Endothelial cell of umbilical vein (primary cell): Measurements from ENCODE around the gene GDA. TPM values are rescaled to one million over a fixed set of nuclear protein-coding genes. Genes with fewer than 3 reads are reported as not detected.

Experiments used
- BruUV-seq: library from RNA; stranded (reverse); fragments of 400-500 nt; replicated peaks from 2 replicates; lab custom pipeline; 2021; lab: Mats Ljungman, UMichigan
- CTCF ChIA-PET: fragments of 300-600, 350-600 bp; sonication (Branson Sonifier 250); formaldehyde crosslinking; loops from one replicate; lab custom pipeline; 2021; ENCODE audit warnings: antibody characterized with exemption, inconsistent platforms; lab: Charles Lee
- POLR2A ChIA-PET: fragments of 300-600, 350-600 bp; sonication (Branson Sonifier 250); formaldehyde crosslinking; loops from one replicate; lab custom pipeline; 2021; ENCODE audit warnings: antibody characterized with exemption, inconsistent platforms; lab: Charles Lee
- DNase-seq: peaks from one replicate; pipeline ENCODE4 v3.0.0-alpha.2; 2011; ENCODE audit warnings: low read depth, low spot score
- FAIRE-seq: peaks from 2 replicates; lab custom pipeline; 2011; peaks lifted over from hg19 to GRCh38; lab: Jason Lieb, UNC
- H2AFZ ChIP-seq: 2 replicates; pipeline ENCODE4 v1.6.0; 2012; ENCODE audit warnings: low read depth, low read length, control low read depth, inconsistent platforms
- H3K27ac ChIP-seq: 2 replicates; pipeline ENCODE4 v1.5.1; 2011; ENCODE audit warnings: low read depth, mild to moderate bottlenecking, control low read depth, low read length, moderate library complexity; ENCODE audit not compliant: insufficient read depth
- H3K27me3 ChIP-seq, 2 experiments: 2 replicates each; pipeline versions ENCODE4 v1.6.0 to v1.6.1; 2011; ENCODE audit warnings: low read length in 2 of 2, mixed read lengths in 1 of 2; ENCODE audit not compliant: control insufficient read depth in 2 of 2, insufficient read depth in 2 of 2
- H3K36me3 ChIP-seq, 2 experiments: 2 replicates in 1 of 2; 3 replicates in 1 of 2; pipeline ENCODE4 v1.5.1; 2011; ENCODE audit warnings: low read length in 2 of 2, mild to moderate bottlenecking in 1 of 2, moderate library complexity in 1 of 2; ENCODE audit not compliant: control insufficient read depth in 2 of 2, insufficient read depth in 2 of 2; ENCODE audit errors: extremely low read depth in 1 of 2
- H3K4me1 ChIP-seq: 3 replicates; pipeline ENCODE4 v1.5.1; 2011; ENCODE audit warnings: mild to moderate bottlenecking, low read length; ENCODE audit not compliant: control insufficient read depth, insufficient read depth; ENCODE audit errors: extremely low read depth
- H3K4me2 ChIP-seq: 2 replicates; pipeline ENCODE4 v1.6.1; 2011; ENCODE audit warnings: low read length, control low read depth, mixed read lengths; ENCODE audit not compliant: insufficient read depth
- H3K4me3 ChIP-seq, 3 experiments: fragments of 200-600 bp in 1 of 3; sonication (generic), shearing (Covaris generic) in 1 of 3; replicated peaks in 1 of 3; 2 replicates each; pipeline ENCODE4 v1.5.1; 2011 to 2016; ENCODE audit warnings: control low read depth in 3 of 3, low read length in 3 of 3, mild to moderate bottlenecking in 2 of 3, inconsistent platforms in 1 of 3, low read depth in 1 of 3, moderate library complexity in 1 of 3; ENCODE audit not compliant: insufficient read depth in 1 of 3
- H3K79me2 ChIP-seq: 2 replicates; pipeline ENCODE4 v1.6.0; 2012; ENCODE audit warnings: low read length, inconsistent platforms; ENCODE audit not compliant: control insufficient read depth, insufficient read depth
- H3K9ac ChIP-seq: replicated peaks from 2 replicates; pipeline ENCODE3; 2011; ENCODE audit warnings: low read length, control low read depth; ENCODE audit not compliant: insufficient read depth; ENCODE audit errors: extremely low read depth
- H3K9me1 ChIP-seq: replicated peaks from 3 replicates; pipeline ENCODE4 v1.6.0; 2011; ENCODE audit warnings: mild to moderate bottlenecking, low read length; ENCODE audit not compliant: control insufficient read depth, insufficient read depth; ENCODE audit errors: extremely low read depth
- H3K9me3 ChIP-seq: replicated peaks from 2 replicates; pipeline ENCODE4 v1.5.1; 2012; ENCODE audit warnings: low read length, inconsistent platforms; ENCODE audit not compliant: control insufficient read depth, insufficient read depth
- H4K20me1 ChIP-seq: replicated peaks from 2 replicates; pipeline ENCODE3; 2011; ENCODE audit warnings: mild to moderate bottlenecking, low read length; ENCODE audit not compliant: control insufficient read depth, insufficient read depth; ENCODE audit errors: extremely low read depth
- GATA2 ChIP-seq: IDR thresholded peaks from 2 replicates; pipeline ENCODE4 v1.7.0; 2011; ENCODE audit warnings: low read depth, mild to moderate bottlenecking, moderate library complexity, mixed read lengths, low read length; ENCODE audit not compliant: insufficient read length, insufficient read depth
- MYC ChIP-seq: IDR thresholded peaks from one replicate; pipeline ENCODE4 v1.6.1; 2011; ENCODE audit warnings: mild to moderate bottlenecking, low read depth, low read length
- POLR2A ChIP-seq: IDR thresholded peaks from 2 replicates; pipeline ENCODE4 v1.6.1; 2012; ENCODE audit warnings: low read depth, mild to moderate bottlenecking, control low read depth, low read length
- dilution Hi-C: fragments of 300-500 bp; cut with MboI; formaldehyde crosslinking; loops from one replicate; pipeline ENCODE4 v1.15.0; 2019; ENCODE audit warnings: low sequenced_read_pairs; ENCODE audit not compliant: extremely low pct_ligation_motif_present
- intact Hi-C: fragments of 100-400 bp; cut with micrococcal nuclease; formaldehyde crosslinking; loops from one replicate; pipeline ENCODE4 v1.10.0; 2022
- polyA plus RNA-seq, 4 experiments: library from polyadenylated mRNA; depleted of rRNA in 3 of 4; stranded (reverse) in 3 of 4; unstranded in 1 of 4; fragments of >200 nt; gene quantifications; 2 replicates each; pipeline versions ENCODE4 v1.2.1 to v1.2.3, GENCODE V29; 2011 to 2012; ENCODE audit warnings: missing spikeins in 1 of 4
- total RNA-seq: library from RNA; stranded (reverse); gene quantifications from 2 replicates; pipeline ENCODE4 v1.2.3, GENCODE V29; 2021

Gene GDA
- total and polyA plus RNA-seq, 2 donors (not counting 3 experiments of a cell fraction or from before 2014, with no cell fraction given): not detected

DNA sequence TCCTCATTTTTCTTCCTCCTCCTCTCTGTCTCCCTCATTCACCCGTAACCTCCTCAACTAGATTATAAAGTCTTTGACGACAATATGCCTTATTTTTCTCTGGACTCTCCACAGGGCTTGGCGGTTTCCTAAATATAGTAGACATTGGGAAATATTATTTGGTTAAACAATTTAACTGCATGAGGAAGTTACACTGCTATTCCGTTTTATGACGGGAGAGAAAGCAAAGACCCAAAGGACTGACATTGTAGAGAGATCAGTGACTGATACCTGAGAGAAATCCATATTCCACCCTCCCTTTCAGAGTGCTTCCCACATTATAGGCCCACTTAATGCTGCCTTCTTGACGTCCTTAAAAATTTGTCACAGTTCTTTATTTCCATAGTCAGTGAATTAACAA, 51.2 kb downstream of the GDA start:
- Histone ChIP-seq H3K27ac (no peak overlapping the region), H3K79me2 (no peaks in the 10 kb centered on the region), H3K4me2 (no peak overlapping the region), H3K9me1 (no peaks in the 10 kb centered on the region), H3K36me3 (no peaks in the 10 kb centered on the region), H3K9ac (no peak overlapping the region), H3K27me3 (peaks cover 0 to 3% of the 10 kb centered on the region in 2 experiments), H3K4me3 (no peak overlapping the region), H4K20me1 (no peaks in the 10 kb centered on the region), H3K4me1 (no peaks in the 10 kb centered on the region), H3K9me3 (no peaks in the 10 kb centered on the region), H2AFZ (no peak overlapping the region)
- no TSS peak for BruUV-seq
- intact Hi-C loops: no loop called here
- no peak for DNase-seq
- no peak for TF ChIP-seq POLR2A
- FAIRE-seq: no peak
- CTCF ChIA-PET: no interaction called here
- POLR2A ChIA-PET: no interaction called here
- dilution Hi-C loops: no loop called here

DNA sequence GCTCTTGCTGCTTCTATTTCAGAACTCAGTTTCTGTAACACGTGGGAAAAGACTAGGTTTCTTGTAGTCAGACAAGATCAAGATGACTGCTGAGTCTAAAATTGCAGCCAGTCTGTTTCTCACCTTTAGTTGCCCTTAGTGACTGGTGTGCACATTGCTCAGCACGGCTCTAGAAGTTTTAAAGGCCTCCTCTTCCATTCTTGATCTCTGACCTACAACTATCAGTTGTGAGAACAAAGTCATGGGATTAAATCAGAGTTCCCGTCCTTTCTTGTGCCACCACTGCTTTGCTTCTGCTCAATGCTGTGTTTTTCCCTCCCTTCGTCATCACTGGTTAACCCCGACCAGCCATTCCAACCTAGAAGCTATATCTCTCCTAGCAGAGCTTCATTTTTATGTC, 52.8 kb downstream of the GDA start:
- ChIA-PET POLR2A (no interaction called here), CTCF (interaction anchor here (1.3 to 2.8 kb wide), 3 partner anchors 15 to 163 kb away, joined by 3 to 11 read pairs (median 5); no protein-coding TSS in a partner anchor)
- Histone ChIP-seq H3K27me3 (peaks cover 0 to 3% of the 10 kb centered on the region in 2 experiments), H3K36me3 (no peaks in the 10 kb centered on the region), H4K20me1 (no peaks in the 10 kb centered on the region), H2AFZ (no peak overlapping the region), H3K9me3 (no peaks in the 10 kb centered on the region), H3K4me2 (no peak overlapping the region), H3K27ac (no peak overlapping the region), H3K9me1 (no peaks in the 10 kb centered on the region), H3K9ac (no peak overlapping the region), H3K4me3 (no peak overlapping the region), H3K79me2 (no peaks in the 10 kb centered on the region), H3K4me1 (no peaks in the 10 kb centered on the region)
- intact Hi-C loops: no loop called here
- no peak for FAIRE-seq
- BruUV-seq: no TSS peak
- TF ChIP-seq MYC (no peak), GATA2 (no peak)
- dilution Hi-C loops: no loop called here
- DNase-seq: no peak
